Measurements from ENCODE around the gene TFB2M. TPM values are rescaled to one million over a fixed set of nuclear protein-coding genes. Genes with fewer than 3 reads are reported as not detected.

TFB2M gene
- total RNA-seq, 4 donors from 2014 or later: 6.8 to 10.9 (median 9.3) TPM

GRCh38 chr1:246587606-246588005 is 21.5 kb upstream of the TFB2M start:
- intact Hi-C loops (cut with DNase I; ENCODE audit: low total_unique reads): no loop called here
- 20% methylated on average over 3 of the region's 3 CpGs for WGBS, 2 donors
- no peak for TF ChIP-seq CTCF (IDR thresholded peaks at IDR 0.05)
- no peak for TF ChIP-seq POLR2A (IDR thresholded peaks at IDR 0.05)
- H3K4me3 ChIP-seq (ENCODE audit: low read depth, poor library complexity, severe bottlenecking): no peak overlapping the region
- DNase-seq (ENCODE audit: low spot score in 2 of 2): no peak

DNA sequence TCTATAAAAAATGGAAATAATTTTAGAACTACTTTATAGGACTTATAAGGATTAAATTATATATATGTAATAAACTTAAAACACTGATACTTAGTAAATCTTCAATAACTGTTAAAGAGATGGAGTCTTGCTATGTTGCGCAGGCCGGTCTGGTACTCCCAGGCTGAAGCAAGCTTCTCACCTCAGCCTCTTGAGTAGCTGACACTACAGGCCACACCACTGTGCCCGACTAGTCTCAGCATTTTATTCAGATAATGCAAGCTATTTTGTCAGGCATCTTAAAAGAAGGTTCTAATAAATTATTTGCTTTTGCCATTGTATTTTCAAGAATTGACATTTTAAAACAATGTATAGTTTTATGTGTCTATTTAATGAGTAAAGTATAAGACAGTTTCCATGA is 21.0 kb upstream of the TFB2M start:
- no peak overlapping the region for H3K4me3 ChIP-seq (ENCODE audit: low read depth, poor library complexity, severe bottlenecking)
- TF ChIP-seq CTCF (IDR thresholded peaks at IDR 0.05): no peak
- no peak for TF ChIP-seq POLR2A (IDR thresholded peaks at IDR 0.05)
- DNase-seq (ENCODE audit: low spot score in 2 of 2): no peak
- intact Hi-C loops (cut with DNase I; ENCODE audit: low total_unique reads): no loop called here
- 75 to 84% methylated on average over 3 of the region's 3 CpGs for WGBS, 2 donors

- WGBS, 2 donors: 74 to 76% methylated on average over 6 of the region's 6 CpGs
Measured at GRCh38 chr1:246583448-246584185, 17.6 kb upstream of the TFB2M start.

GRCh38 chr1:246583056-246583440 is 17.0 kb upstream of the TFB2M start:
- WGBS, 2 donors: 85 to 97% methylated on average over 2 of the region's 2 CpGs
- no peak for DNase-seq (ENCODE audit: low spot score in 2 of 2)
- intact Hi-C loops (cut with DNase I; ENCODE audit: low total_unique reads): no loop called here
- no peak for TF ChIP-seq POLR2A (IDR thresholded peaks at IDR 0.05)
- no peak for TF ChIP-seq CTCF (IDR thresholded peaks at IDR 0.05)
- no peak overlapping the region for H3K4me3 ChIP-seq (ENCODE audit: low read depth, poor library complexity, severe bottlenecking)

More at GRCh38 chr1:246583448-246584185, 17.6 kb upstream of the TFB2M start:
- TF ChIP-seq CTCF (IDR thresholded peaks at IDR 0.05) (no peak), POLR2A (IDR thresholded peaks at IDR 0.05) (no peak)
- no peak overlapping the region for H3K4me3 ChIP-seq (ENCODE audit: low read depth, poor library complexity, severe bottlenecking)
- DNase-seq (ENCODE audit: low spot score in 2 of 2): peak in 1 of 2 donors; percentile 64
- intact Hi-C loops (cut with DNase I; ENCODE audit: low total_unique reads): no loop called here

GRCh38 chr1:246582301-246583055 is 16.4 kb upstream of the TFB2M start:
- intact Hi-C loops (cut with DNase I; ENCODE audit: low total_unique reads): no loop called here
- TF ChIP-seq CTCF (IDR thresholded peaks at IDR 0.05) (no peak), POLR2A (IDR thresholded peaks at IDR 0.05) (no peak)
- H3K4me3 ChIP-seq (ENCODE audit: low read depth, poor library complexity, severe bottlenecking): no peak overlapping the region
- 85 to 90% methylated on average over 17 of the region's 17 CpGs for WGBS, 2 donors
- DNase-seq (ENCODE audit: low spot score in 2 of 2): no peak

Data from lower leg skin (tissue), 4 donors.